GM12878 (cell line): ENCODE measurements around the gene STARD8. TPM values are rescaled to one million over a fixed set of nuclear protein-coding genes. Genes with fewer than 3 reads are reported as not detected.

Source experiments
- ATAC-seq: fragments of 200-7000 bp; cut with Tn5 transposase; 3 replicates; pipeline ENCODE4 v1.9.1; 2020; ENCODE audit warnings: mild to moderate bottlenecking, moderate library complexity
- BruUV-seq: library from RNA; stranded (reverse); fragments of 400-500 nt; replicated peaks from 2 replicates; lab custom pipeline; 2021; lab: Mats Ljungman, UMichigan
- CTCF ChIA-PET: fragments of 300-600 bp; sonication (Branson Sonifier 250); formaldehyde crosslinking; extraction: SDS; loops from one replicate; lab custom pipeline; 2021; ENCODE audit warnings: inconsistent platforms; lab: Yijun Ruan, JAX
- POLR2A ChIA-PET: fragments of 350-600 bp; formaldehyde crosslinking; extraction: SDS; loops from one replicate; lab custom pipeline; 2021; ENCODE audit warnings: inconsistent platforms; lab: Charles Lee
- RAD21 ChIA-PET: fragments of 300-600 bp; sonication (Branson Sonifier 250); formaldehyde crosslinking; loops from one replicate; lab custom pipeline; 2023; ENCODE audit warnings: antibody characterized with exemption; ENCODE audit not compliant: unreplicated experiment; lab: Charles Lee
- SMC1A ChIA-PET: fragments of 300-600 bp; sonication (Branson Sonifier 250); formaldehyde crosslinking; loops from one replicate; lab custom pipeline; 2023; ENCODE audit not compliant: unreplicated experiment, uncharacterized antibody; lab: Charles Lee
- DNase-seq: peaks from one replicate; pipeline ENCODE4 v3.0.0-alpha.2; 2011; ENCODE audit warnings: low read depth, low spot score
- FAIRE-seq: peaks from 3 replicates; lab custom pipeline; 2011; peaks lifted over from hg19 to GRCh38; lab: Jason Lieb, UNC
- H2AFZ ChIP-seq: 2 replicates; pipeline ENCODE4 v1.6.0; 2011; ENCODE audit warnings: low read depth, low read length, control low read depth; ENCODE audit not compliant: control insufficient read depth
- H3K27ac ChIP-seq: 2 replicates; pipeline ENCODE4 v1.5.1; 2011; ENCODE audit warnings: control low read depth; ENCODE audit not compliant: control insufficient read depth, insufficient read depth
- H3K27me3 ChIP-seq, 2 experiments: replicated peaks in 1 of 2; 2 replicates each; pipeline versions ENCODE4 v1.6.0 to v1.6.1; 2011; ENCODE audit warnings: low read length in 1 of 2; ENCODE audit not compliant: control insufficient read depth in 2 of 2, insufficient read depth in 2 of 2
- H3K36me3 ChIP-seq, 2 experiments: 2 replicates each; pipeline ENCODE4 v1.5.1; 2011; ENCODE audit warnings: low read length in 1 of 2; ENCODE audit not compliant: control insufficient read depth in 2 of 2, insufficient read depth in 2 of 2
- H3K4me1 ChIP-seq: 2 replicates; pipeline ENCODE4 v1.6.1; 2011; ENCODE audit warnings: mild to moderate bottlenecking, low read length, moderate library complexity, mixed read lengths; ENCODE audit not compliant: control insufficient read depth, insufficient read depth
- H3K4me2 ChIP-seq: 2 replicates; pipeline ENCODE4 v1.6.0; 2011; ENCODE audit warnings: control low read depth; ENCODE audit not compliant: control insufficient read depth, insufficient read depth
- H3K4me3 ChIP-seq: fragments of 200-600 bp; sonication (generic); 2 replicates; pipeline ENCODE4 v1.5.1; 2016
- H3K79me2 ChIP-seq: 2 replicates; pipeline ENCODE4 v1.6.0; 2011; ENCODE audit warnings: low read length; ENCODE audit not compliant: control insufficient read depth, insufficient read depth
- H3K9ac ChIP-seq: 2 replicates; pipeline ENCODE4 v1.8.0; 2011; ENCODE audit warnings: low read length, control low read depth, mixed read lengths; ENCODE audit not compliant: control insufficient read depth, insufficient read depth
- H3K9me3 ChIP-seq: replicated peaks from 3 replicates; pipeline ENCODE4 v1.5.1; 2011; ENCODE audit warnings: mild to moderate bottlenecking, low read length; ENCODE audit not compliant: control insufficient read depth, insufficient read depth
- H4K20me1 ChIP-seq: 2 replicates; pipeline ENCODE4 v1.6.0; 2011; ENCODE audit not compliant: control insufficient read depth, insufficient read depth
- EGR1 ChIP-seq, 2 experiments: IDR thresholded peaks; 1 replicate in 1 of 2; 2 replicates in 1 of 2; pipeline ENCODE4 v1.6.1; 2011 to 2012; ENCODE audit warnings: low read depth in 2 of 2, low read length in 2 of 2, borderline replicate concordance in 1 of 2, mild to moderate bottlenecking in 1 of 2, moderate library complexity in 1 of 2
- ETV6 ChIP-seq, 2 experiments: fragments of 450-650 bp in 1 of 2; IDR thresholded peaks in 1 of 2; conservative IDR thresholded peaks in 1 of 2; 2 replicates each; pipeline ENCODE4 v1.6.1; 2014; ENCODE audit warnings: antibody characterized with exemption in 1 of 2, borderline replicate concordance in 1 of 2, low read depth in 1 of 2, mild to moderate bottlenecking in 1 of 2, moderate library complexity in 1 of 2
- MEF2A ChIP-seq: IDR thresholded peaks from 2 replicates; pipeline ENCODE4 v1.6.1; 2011; ENCODE audit warnings: low read depth, mild to moderate bottlenecking, low read length, moderate library complexity; ENCODE audit not compliant: insufficient read depth
- PML ChIP-seq: IDR thresholded peaks from 2 replicates; pipeline ENCODE4 v1.6.1; 2012; ENCODE audit warnings: low read length, inconsistent platforms
- RAD51 ChIP-seq: fragments of 450-650 bp; IDR thresholded peaks from 2 replicates; pipeline ENCODE4 v1.6.1; 2016; ENCODE audit warnings: moderate library complexity, mild to moderate bottlenecking, inconsistent platforms
- SMAD5 ChIP-seq: IDR thresholded peaks from 2 replicates; pipeline ENCODE4 v1.6.1; 2016; ENCODE audit warnings: antibody characterized with exemption, low read depth
- SRF ChIP-seq, 2 experiments: IDR thresholded peaks; 2 replicates each; pipeline ENCODE4 v1.6.1; 2011; ENCODE audit warnings: low read depth in 2 of 2, low read length in 2 of 2, mild to moderate bottlenecking in 1 of 2, moderate library complexity in 1 of 2
- TBL1XR1 ChIP-seq: IDR thresholded peaks from 2 replicates; pipeline ENCODE4 v1.6.1; 2012; ENCODE audit warnings: low read depth, low read length, improper control_type of control experiment
- ZNF24 ChIP-seq: fragments of 450-650 bp; IDR thresholded peaks from 2 replicates; pipeline ENCODE4 v1.6.1; 2017; ENCODE audit warnings: antibody characterized with exemption, mild to moderate bottlenecking
- ZSCAN29 ChIP-seq: fragments of 450-650 bp; IDR thresholded peaks from 2 replicates; pipeline ENCODE4 v1.6.1; 2017; ENCODE audit warnings: mild to moderate bottlenecking, moderate library complexity
- WGBS: methylation state at CpG from one replicate; pipeline ENCODE4 v1.1.6; 2016; ENCODE audit warnings: low lambda C conversion rate; ENCODE audit not compliant: insufficient replicate concordance, insufficient coverage; ENCODE audit errors: missing lambda C conversion rate; 5-methylcytosine and 5-hydroxymethylcytosine counted together
- in situ Hi-C: fragments of 300-500 bp; cut with MboI; formaldehyde crosslinking; loops from 9 replicates; pipeline ENCODE4 v1.14.3; 2018; ENCODE audit warnings: mixed read lengths
- intact Hi-C: fragments of 100-400 bp; cut with micrococcal nuclease; formaldehyde crosslinking; loops from one replicate; pipeline ENCODE4 v1.14.2; 2022; ENCODE audit not compliant: unreplicated experiment
- polyA plus RNA-seq, 11 experiments: library from polyadenylated mRNA; depleted of rRNA in 4 of 11; unstranded in 6 of 11; stranded (reverse) in 5 of 11; fragments of >200 nt; fragmentation: Nextera tagmentation in 4 of 11; fragmentation: Illumina TruSeq in 1 of 11; extraction: Ambion mirVana in 4 of 11; extraction: Trizol in 1 of 11; gene quantifications; 1 replicate in 1 of 11; 2 replicates in 10 of 11; pipeline versions ENCODE4 v1.2.1 to v1.2.3, GENCODE V29; 2011 to 2016; ENCODE audit warnings: inconsistent platforms in 2 of 11, missing spikeins in 2 of 11, low read depth in 1 of 11
- total RNA-seq, 4 experiments: library from RNA; depleted of rRNA in 3 of 4; stranded (reverse); fragments of >200 nt in 3 of 4; fragmentation: Illumina TruSeq in 1 of 4; extraction: Trizol in 1 of 4; gene quantifications; 2 replicates each; pipeline versions ENCODE4 v1.2.1 to v1.2.3, GENCODE V29; 2013 to 2021
- TF ChIP-seq, protein P1 (sequence below), 3 experiments: IDR thresholded peaks in 2 of 3; conservative IDR thresholded peaks in 1 of 3; 2 replicates each; pipeline ENCODE4 v1.5.1; 2011; ENCODE audit warnings: low read depth in 3 of 3, low read length in 3 of 3, mild to moderate bottlenecking in 3 of 3, control low read depth in 2 of 3, moderate library complexity in 2 of 3, inconsistent platforms in 1 of 3, mixed read lengths in 1 of 3; ENCODE audit not compliant: control insufficient read depth in 2 of 3, insufficient read depth in 1 of 3; ENCODE audit errors: extremely low read depth in 1 of 3
- TF ChIP-seq, protein P2 (sequence below): IDR thresholded peaks from 2 replicates; pipeline ENCODE4 v1.6.1; 2012; ENCODE audit warnings: low read length, inconsistent platforms
- TF ChIP-seq, protein P3 (sequence below): IDR thresholded peaks from 2 replicates; pipeline ENCODE4 v1.6.1; 2011; ENCODE audit warnings: borderline replicate concordance, low read depth, mild to moderate bottlenecking, moderate library complexity, low read length; ENCODE audit not compliant: insufficient read depth, poor library complexity, severe bottlenecking
- TF ChIP-seq, protein P4 (sequence below): fragments of 450-650 bp; formaldehyde crosslinking; IDR thresholded peaks from 2 replicates; pipeline ENCODE4 v1.5.0; 2022; ENCODE audit warnings: mild to moderate bottlenecking, missing genetic modification characterization

The STARD8 gene
- total and polyA plus RNA-seq, 10 of the 15 experiments (the other 5 are each of a cell fraction or from before 2014, with no cell fraction given): 0.03 to 0.14 (median 0.07) TPM; not detected in 6

DNA sequence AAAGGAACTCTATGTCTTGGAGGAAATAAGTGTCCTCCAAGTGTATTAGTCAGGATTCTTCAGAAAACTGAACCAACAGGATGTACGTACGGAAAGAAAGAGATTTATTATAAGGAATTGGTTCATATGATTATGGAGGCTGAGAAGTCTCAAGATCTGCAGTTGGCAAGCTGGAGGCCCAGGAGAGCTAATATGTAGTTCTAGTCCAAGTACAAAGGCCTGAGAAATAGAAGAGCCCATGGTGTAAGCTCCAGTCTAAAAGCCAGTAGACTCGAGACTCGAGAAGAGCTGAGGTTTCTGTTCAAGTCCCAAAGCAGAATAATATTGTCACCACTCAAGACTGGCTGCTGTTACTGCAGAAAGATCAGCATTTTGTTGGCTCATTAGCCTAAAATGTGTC is 116.0 kb downstream of the STARD8 start:
- POLR2A ChIA-PET: no interaction called here
- Histone ChIP-seq H3K27me3 (no peaks in the 10 kb centered on the region; a peak in 1 of 4 replicates), H3K79me2 (no peaks in the 10 kb centered on the region), H3K27ac (no peak overlapping the region), H3K36me3 (no peaks in the 10 kb centered on the region), H3K4me3 (no peak overlapping the region), H3K4me1 (no peaks in the 10 kb centered on the region), H3K4me2 (no peak overlapping the region), H3K9ac (no peak overlapping the region), H3K9me3 (no peaks in the 10 kb centered on the region), H2AFZ (no peak overlapping the region), H4K20me1 (no peaks in the 10 kb centered on the region)
- intact Hi-C loops: no loop called here
- 79% methylated on average over 4 of the region's 4 CpGs for WGBS
- TF ChIP-seq, protein P1, sequence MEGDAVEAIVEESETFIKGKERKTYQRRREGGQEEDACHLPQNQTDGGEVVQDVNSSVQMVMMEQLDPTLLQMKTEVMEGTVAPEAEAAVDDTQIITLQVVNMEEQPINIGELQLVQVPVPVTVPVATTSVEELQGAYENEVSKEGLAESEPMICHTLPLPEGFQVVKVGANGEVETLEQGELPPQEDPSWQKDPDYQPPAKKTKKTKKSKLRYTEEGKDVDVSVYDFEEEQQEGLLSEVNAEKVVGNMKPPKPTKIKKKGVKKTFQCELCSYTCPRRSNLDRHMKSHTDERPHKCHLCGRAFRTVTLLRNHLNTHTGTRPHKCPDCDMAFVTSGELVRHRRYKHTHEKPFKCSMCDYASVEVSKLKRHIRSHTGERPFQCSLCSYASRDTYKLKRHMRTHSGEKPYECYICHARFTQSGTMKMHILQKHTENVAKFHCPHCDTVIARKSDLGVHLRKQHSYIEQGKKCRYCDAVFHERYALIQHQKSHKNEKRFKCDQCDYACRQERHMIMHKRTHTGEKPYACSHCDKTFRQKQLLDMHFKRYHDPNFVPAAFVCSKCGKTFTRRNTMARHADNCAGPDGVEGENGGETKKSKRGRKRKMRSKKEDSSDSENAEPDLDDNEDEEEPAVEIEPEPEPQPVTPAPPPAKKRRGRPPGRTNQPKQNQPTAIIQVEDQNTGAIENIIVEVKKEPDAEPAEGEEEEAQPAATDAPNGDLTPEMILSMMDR (IDR thresholded peaks at IDR 0.05 in 2 of 3, conservative IDR thresholded peaks at IDR 0.05 in 1 of 3; ENCODE audit: control insufficient read depth in 2 of 3, extremely low read depth in 1 of 3, insufficient read depth in 1 of 3, low read depth in 3 of 3, low read length in 3 of 3): no peak
- no peak for TF ChIP-seq EGR1 (IDR thresholded peaks at IDR 0.05; ENCODE audit: borderline replicate concordance in 1 of 2, low read depth in 2 of 2, low read length in 2 of 2)
- TF ChIP-seq, protein P2, sequence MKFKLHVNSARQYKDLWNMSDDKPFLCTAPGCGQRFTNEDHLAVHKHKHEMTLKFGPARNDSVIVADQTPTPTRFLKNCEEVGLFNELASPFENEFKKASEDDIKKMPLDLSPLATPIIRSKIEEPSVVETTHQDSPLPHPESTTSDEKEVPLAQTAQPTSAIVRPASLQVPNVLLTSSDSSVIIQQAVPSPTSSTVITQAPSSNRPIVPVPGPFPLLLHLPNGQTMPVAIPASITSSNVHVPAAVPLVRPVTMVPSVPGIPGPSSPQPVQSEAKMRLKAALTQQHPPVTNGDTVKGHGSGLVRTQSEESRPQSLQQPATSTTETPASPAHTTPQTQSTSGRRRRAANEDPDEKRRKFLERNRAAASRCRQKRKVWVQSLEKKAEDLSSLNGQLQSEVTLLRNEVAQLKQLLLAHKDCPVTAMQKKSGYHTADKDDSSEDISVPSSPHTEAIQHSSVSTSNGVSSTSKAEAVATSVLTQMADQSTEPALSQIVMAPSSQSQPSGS: no peak
- TF ChIP-seq SMAD5: no peak
- no peak for TF ChIP-seq ZNF24
- TF ChIP-seq MEF2A: no peak
- no peak for TF ChIP-seq ZSCAN29
- TF ChIP-seq PML: no peak
- TF ChIP-seq, protein P3, sequence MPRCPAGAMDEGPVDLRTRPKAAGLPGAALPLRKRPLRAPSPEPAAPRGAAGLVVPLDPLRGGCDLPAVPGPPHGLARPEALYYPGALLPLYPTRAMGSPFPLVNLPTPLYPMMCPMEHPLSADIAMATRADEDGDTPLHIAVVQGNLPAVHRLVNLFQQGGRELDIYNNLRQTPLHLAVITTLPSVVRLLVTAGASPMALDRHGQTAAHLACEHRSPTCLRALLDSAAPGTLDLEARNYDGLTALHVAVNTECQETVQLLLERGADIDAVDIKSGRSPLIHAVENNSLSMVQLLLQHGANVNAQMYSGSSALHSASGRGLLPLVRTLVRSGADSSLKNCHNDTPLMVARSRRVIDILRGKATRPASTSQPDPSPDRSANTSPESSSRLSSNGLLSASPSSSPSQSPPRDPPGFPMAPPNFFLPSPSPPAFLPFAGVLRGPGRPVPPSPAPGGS: no peak
- TF ChIP-seq TBL1XR1: no peak
- TF ChIP-seq ETV6 (conservative IDR thresholded peaks at IDR 0.05 in 1 of 2, IDR thresholded peaks at IDR 0.05 in 1 of 2; ENCODE audit: borderline replicate concordance in 1 of 2, low read depth in 1 of 2): no peak
- no peak for TF ChIP-seq RAD51
- TF ChIP-seq SRF (IDR thresholded peaks at IDR 0.05; ENCODE audit: low read depth in 2 of 2, low read length in 2 of 2): no peak
- TF ChIP-seq, protein P4, sequence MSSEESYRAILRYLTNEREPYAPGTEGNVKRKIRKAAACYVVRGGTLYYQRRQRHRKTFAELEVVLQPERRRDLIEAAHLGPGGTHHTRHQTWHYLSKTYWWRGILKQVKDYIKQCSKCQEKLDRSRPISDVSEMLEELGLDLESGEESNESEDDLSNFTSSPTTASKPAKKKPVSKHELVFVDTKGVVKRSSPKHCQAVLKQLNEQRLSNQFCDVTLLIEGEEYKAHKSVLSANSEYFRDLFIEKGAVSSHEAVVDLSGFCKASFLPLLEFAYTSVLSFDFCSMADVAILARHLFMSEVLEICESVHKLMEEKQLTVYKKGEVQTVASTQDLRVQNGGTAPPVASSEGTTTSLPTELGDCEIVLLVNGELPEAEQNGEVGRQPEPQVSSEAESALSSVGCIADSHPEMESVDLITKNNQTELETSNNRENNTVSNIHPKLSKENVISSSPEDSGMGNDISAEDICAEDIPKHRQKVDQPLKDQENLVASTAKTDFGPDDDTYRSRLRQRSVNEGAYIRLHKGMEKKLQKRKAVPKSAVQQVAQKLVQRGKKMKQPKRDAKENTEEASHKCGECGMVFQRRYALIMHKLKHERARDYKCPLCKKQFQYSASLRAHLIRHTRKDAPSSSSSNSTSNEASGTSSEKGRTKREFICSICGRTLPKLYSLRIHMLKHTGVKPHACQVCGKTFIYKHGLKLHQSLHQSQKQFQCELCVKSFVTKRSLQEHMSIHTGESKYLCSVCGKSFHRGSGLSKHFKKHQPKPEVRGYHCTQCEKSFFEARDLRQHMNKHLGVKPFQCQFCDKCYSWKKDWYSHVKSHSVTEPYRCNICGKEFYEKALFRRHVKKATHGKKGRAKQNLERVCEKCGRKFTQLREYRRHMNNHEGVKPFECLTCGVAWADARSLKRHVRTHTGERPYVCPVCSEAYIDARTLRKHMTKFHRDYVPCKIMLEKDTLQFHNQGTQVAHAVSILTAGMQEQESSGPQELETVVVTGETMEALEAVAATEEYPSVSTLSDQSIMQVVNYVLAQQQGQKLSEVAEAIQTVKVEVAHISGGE (CRISPR knock-in tag): no peak
- CTCF ChIA-PET: no interaction called here
- no TSS peak for BruUV-seq
- in situ Hi-C loops: no loop called here
- RAD21 ChIA-PET: no interaction called here
- DNase-seq (no peak), ATAC-seq (no peak), FAIRE-seq (no peak)
- SMC1A ChIA-PET: no interaction called here
